Bronchial epithelial cell (primary cell): ENCODE measurements around the gene VPS52. TPM values are rescaled to one million over a fixed set of nuclear protein-coding genes. Genes with fewer than 3 reads are reported as not detected.

Source experiments
- DNase-seq: peaks from one replicate; pipeline ENCODE4 v3.0.0-alpha.2; 2010; ENCODE audit warnings: low read depth
- FAIRE-seq: peaks from 2 replicates; lab custom pipeline; 2011; peaks lifted over from hg19 to GRCh38; lab: Jason Lieb, UNC
- H3K27me3 ChIP-seq: 2 replicates; pipeline ENCODE4 v1.5.1; 2011; ENCODE audit warnings: low read length; ENCODE audit not compliant: control insufficient read depth, insufficient read depth
- H3K36me3 ChIP-seq: 2 replicates; pipeline ENCODE4 v1.5.1; 2011; ENCODE audit warnings: low read length; ENCODE audit not compliant: control insufficient read depth, insufficient read depth
- H3K4me3 ChIP-seq: 2 replicates; pipeline ENCODE4 v1.5.1; 2011; ENCODE audit warnings: mild to moderate bottlenecking, low read depth, low read length, control low read depth
- CTCF ChIP-seq: IDR thresholded peaks from 2 replicates; pipeline ENCODE4 v1.5.1; 2011; ENCODE audit warnings: mild to moderate bottlenecking, moderate library complexity, low read length, control low read depth, inconsistent platforms; ENCODE audit not compliant: insufficient read depth, severe bottlenecking
- total RNA-seq: library from RNA; depleted of rRNA; stranded (reverse); fragments of >200 nt; gene quantifications from 2 replicates; pipeline ENCODE4 v1.2.1, GENCODE V29; 2014

Gene VPS52
- total RNA-seq, 1 donor from 2014 or later: 22.1 TPM

- no peak for FAIRE-seq
- TF ChIP-seq CTCF: no peak
- no peak overlapping the region for H3K4me3 ChIP-seq
These were observed 69.7 kb downstream of the VPS52 start for GRCh38 chr6:33201935-33202334.

GRCh38 chr6:33201147-33201545 lies 70.5 kb downstream of the VPS52 start:
- no peak for FAIRE-seq
- DNase-seq: no peak
- Histone ChIP-seq H3K36me3 (peaks cover 19% of the 10 kb centered on the region), H3K4me3 (peak overlapping the region; percentile 85), H3K27me3 (no peaks in the 10 kb centered on the region)
- TF ChIP-seq CTCF: no peak

More at GRCh38 chr6:33201935-33202334, 69.7 kb downstream of the VPS52 start:
- no peak for DNase-seq
- H3K27me3 ChIP-seq: no peaks in the 10 kb centered on the region
- peaks cover 14% of the 10 kb centered on the region for H3K36me3 ChIP-seq

Other genes starting within 250 kb of the VPS52 start
- gene HLA-DPA1, start 198.2 kb downstream of the VPS52 start, total RNA-seq: 0.26 and 1.1 TPM in 2 replicates
- gene HLA-DPB1, start 195.9 kb downstream of the VPS52 start, total RNA-seq: 0.53 TPM in 1 of 2 replicates, not detected in the other
- under 0.01 TPM in 2 replicates for gene COL11A2, start 79.4 kb downstream of the VPS52 start, total RNA-seq
- gene RXRB, start 71.2 kb downstream of the VPS52 start, total RNA-seq: 13.2 and 15.3 TPM in 2 replicates
- gene SLC39A7, start 71.0 kb downstream of the VPS52 start, total RNA-seq: 90.4 and 94.0 TPM in 2 replicates
- 59.8 and 76.4 TPM in 2 replicates for gene HSD17B8, start 67.2 kb downstream of the VPS52 start, total RNA-seq
- gene RING1, start 63.4 kb downstream of the VPS52 start, total RNA-seq: 43.4 and 50.7 TPM in 2 replicates
- 9,289 and 12,112 TPM in 2 replicates for gene RPS18, start 199 bp upstream of the VPS52 start, total RNA-seq
- 3.9 and 16.9 TPM in 2 replicates for gene B3GALT4, start 5.2 kb upstream of the VPS52 start, total RNA-seq
- 59.5 and 132 TPM in 2 replicates for gene WDR46, start 17.4 kb upstream of the VPS52 start, total RNA-seq
- 61.7 and 64.5 TPM in 2 replicates for gene PFDN6, start 17.7 kb upstream of the VPS52 start, total RNA-seq
- gene RGL2, start 27.1 kb upstream of the VPS52 start, total RNA-seq: 22.6 and 27.7 TPM in 2 replicates
- gene TAPBP, start 42.2 kb upstream of the VPS52 start, total RNA-seq: 11.6 and 24.3 TPM in 2 replicates
- gene ZBTB22, start 45.9 kb upstream of the VPS52 start, total RNA-seq: 13.2 and 20.1 TPM in 2 replicates
- gene DAXX, start 51.1 kb upstream of the VPS52 start, total RNA-seq: 27.4 and 53.1 TPM in 2 replicates
- 0.26 TPM in 2 replicates for gene KIFC1, start 119.9 kb upstream of the VPS52 start, total RNA-seq
- gene PHF1, start 139.1 kb upstream of the VPS52 start, total RNA-seq: 7.6 and 13.2 TPM in 2 replicates
- 37.1 and 42.5 TPM in 2 replicates for gene CUTA, start 146.2 kb upstream of the VPS52 start, total RNA-seq
- gene SYNGAP1, start 148.2 kb upstream of the VPS52 start, total RNA-seq: 0.79 and 0.90 TPM in 2 replicates
- gene ZBTB9, start 182.7 kb upstream of the VPS52 start, total RNA-seq: 5.9 and 6.3 TPM in 2 replicates